Caki2 (cell line): ENCODE results near the gene FER. TPM values are rescaled to one million over a fixed set of nuclear protein-coding genes. Genes with fewer than 3 reads are reported as not detected.

ENCODE experiments used
- DNase-seq: peaks from one replicate; pipeline ENCODE4 v3.0.0-alpha.2; 2015; ENCODE audit warnings: low read depth
- in situ Hi-C: cut with HindIII; loops from 2 replicates; pipeline ENCODE4 v1.10.0; 2016; ENCODE audit warnings: low sequenced_read_pairs, low pct_unique_long_range_greater_than_20kb, mixed read lengths
- total RNA-seq: library from RNA; depleted of rRNA; stranded (reverse); fragments of >200 nt; shearing (Covaris generic); gene quantifications from 2 replicates; pipeline ENCODE4 v1.2.3, GENCODE V29; 2014; ENCODE audit warnings: low replicate concordance

FER gene
- total RNA-seq, 1 experiment from 2014 or later = 5.1 TPM

DNA sequence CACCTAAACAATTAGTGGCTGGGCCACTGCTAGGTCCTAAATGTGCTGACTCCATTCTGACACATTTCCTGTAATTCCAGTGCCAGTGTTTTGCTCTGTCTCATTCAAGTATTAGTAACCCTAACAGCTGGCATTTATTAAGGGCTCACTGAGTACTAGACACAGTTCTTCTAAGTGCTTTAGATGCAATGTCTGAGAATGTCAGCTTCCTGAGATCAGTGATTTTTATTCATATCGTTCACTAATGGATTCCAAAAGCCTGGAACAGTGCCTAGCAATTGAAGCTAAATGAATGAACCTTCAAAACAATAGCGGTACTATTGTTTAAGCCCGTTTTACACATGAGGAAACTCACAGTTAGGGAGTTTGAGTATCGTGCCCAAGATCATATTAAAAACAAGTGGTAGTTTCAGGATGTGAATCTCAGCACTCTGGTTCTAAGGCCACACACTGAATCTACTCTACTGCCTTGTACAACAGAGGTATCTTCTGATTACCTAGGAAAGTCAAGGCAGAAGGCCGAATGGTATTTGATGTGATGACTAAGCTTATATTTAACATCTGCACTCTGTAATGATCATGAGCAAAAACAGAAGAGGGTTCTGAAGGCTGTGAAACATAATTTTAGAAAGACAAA lies 358.1 kb downstream of the FER start:
- no peak for DNase-seq
- in situ Hi-C loops = no loop called here

DNA sequence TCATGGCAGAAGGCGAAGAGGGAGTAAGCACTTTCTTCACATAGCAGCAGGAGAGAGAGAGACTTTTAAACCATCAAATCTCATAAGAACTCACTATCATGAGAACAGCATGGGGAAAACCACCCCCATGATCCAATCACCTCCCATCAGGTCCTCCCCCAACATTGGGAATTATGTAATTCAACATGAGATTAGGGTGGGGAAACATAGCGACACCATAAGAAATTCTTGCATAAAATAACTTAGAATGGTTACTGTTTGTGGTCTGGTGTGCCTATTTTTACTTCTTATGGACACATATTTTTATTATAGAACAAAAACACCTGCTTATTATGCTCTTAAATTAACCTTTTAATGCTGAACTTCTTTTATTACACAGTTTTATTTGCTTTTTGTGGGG lies 364.0 kb downstream of the FER start:
- in situ Hi-C loops = no loop called here
- no peak for DNase-seq

- in situ Hi-C loops = no loop called here
- DNase-seq = no peak
These were observed 365.9 kb downstream of the FER start for GRCh38 chr5:109113608-109114007.

- no peak for DNase-seq
- in situ Hi-C loops = no loop called here
These were observed 373.5 kb downstream of the FER start for GRCh38 chr5:109121225-109121624.

GRCh38 chr5:109125755-109126429 lies 378.2 kb downstream of the FER start:
- in situ Hi-C loops = no loop called here
- DNase-seq = no peak

DNA sequence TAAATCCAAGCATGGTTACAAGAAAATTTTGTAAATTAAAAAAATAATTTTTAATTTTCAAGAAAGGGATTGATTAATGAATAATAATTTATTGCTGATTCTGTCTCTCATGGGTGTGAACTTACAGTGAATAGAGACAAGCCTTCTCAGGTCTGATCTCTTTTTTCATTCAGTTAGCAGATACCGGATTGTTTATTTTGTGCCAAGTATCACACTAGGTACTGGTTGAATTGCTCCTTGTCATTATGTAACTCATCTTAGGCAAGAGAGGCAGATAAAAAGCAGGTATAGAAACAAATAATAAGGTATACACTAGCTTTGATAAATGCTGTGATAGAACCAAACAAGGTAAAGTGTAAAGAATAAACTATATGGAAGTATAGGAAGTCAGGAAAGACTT lies 378.8 kb downstream of the FER start:
- in situ Hi-C loops = no loop called here
- DNase-seq = no peak

GRCh38 chr5:109136906-109137305 lies 389.2 kb downstream of the FER start:
- no peak for DNase-seq
- in situ Hi-C loops = no loop called here

DNA sequence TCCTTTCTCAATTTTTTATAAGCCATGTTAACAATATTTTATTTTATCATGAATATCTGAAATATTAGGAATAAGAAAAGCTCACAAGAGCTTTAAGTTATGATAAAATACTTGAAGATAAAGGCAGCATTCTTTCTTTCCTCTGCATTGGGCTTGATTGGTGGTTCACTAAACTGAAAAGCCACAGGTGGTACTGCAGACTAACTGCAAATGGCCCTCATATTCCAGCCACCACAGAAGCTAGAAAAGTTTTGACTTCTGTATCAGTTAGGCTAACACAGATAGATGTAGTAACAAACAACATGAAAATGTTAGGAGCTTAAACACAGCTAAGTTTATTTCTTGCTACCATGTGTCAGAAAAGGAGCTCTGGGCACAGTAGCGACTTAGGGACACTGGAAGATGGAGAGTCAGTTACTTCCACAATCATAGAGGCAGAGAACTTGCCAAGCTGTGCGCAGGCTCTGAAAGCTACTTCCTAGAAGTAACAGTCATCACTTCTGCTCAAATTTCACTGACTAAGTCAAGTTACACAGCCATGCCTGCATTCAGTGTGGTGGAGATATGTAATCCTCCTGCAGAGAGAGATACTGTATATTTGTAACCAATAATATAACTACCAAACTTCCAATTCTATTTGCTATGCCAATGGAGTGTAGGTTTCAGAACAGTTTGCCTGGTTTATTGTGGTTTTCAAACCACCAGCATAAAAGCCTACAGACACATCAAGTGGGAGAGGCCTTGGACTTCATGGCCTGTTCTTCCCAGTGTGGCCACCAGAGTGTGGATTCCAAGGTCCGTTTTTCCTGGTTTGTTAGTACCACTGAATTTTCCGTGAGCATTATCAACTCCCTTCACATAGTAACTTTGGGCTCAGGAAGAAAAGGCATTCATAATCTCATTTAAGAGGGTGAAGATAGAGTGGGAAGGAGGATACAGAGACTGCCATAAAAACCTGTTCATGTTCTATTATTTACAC lies 393.8 kb downstream of the FER start:
- DNase-seq = no peak

GRCh38 chr5:109143031-109143430 lies 395.3 kb downstream of the FER start:
- in situ Hi-C loops = no loop called here
- DNase-seq = no peak

More for the DNA sequence above, 393.8 kb downstream of the FER start:
- in situ Hi-C loops = no loop called here

GRCh38 chr5:109145139-109145538 lies 397.4 kb downstream of the FER start:
- in situ Hi-C loops = no loop called here
- no peak for DNase-seq

DNA sequence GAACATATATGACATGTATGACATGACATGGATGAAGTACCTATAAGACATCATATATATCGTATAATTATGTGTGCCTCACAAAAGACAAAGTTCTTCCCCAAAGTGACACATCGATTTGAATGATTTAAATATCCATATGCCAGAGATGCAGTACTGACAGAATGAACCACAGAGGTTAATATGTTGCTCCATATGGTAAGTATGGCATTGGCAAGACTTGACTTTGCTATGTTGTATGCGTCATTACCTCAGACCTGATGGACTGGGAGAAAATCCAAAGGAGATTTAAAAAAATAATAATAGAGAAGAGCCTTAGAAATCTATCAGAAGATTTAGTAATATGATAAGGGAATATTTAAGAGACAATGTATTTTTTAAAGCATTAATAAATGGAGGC lies 398.9 kb downstream of the FER start:
- in situ Hi-C loops = no loop called here
- no peak for DNase-seq

DNA sequence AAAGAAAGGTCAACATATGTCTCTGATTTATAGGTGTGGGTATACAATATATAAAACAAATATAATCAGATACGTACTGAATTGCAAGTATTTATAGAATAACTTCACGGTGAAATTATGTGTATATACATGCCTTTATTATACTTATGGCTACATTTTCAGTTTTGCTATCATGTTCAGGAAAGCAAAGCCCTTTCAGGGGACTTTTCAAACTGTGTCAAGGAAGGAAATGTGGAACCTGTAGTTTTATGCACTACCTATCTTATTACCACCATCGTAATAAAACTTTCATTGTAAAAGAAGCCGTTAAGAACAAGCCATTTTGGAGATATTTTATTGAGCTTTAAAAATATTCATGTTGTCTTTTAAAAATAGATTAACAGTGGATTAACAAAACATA lies 404.9 kb downstream of the FER start:
- DNase-seq = no peak
- in situ Hi-C loops = no loop called here

GRCh38 chr5:109155625-109156024 lies 407.9 kb downstream of the FER start:
- DNase-seq = no peak
- in situ Hi-C loops = no loop called here

DNA sequence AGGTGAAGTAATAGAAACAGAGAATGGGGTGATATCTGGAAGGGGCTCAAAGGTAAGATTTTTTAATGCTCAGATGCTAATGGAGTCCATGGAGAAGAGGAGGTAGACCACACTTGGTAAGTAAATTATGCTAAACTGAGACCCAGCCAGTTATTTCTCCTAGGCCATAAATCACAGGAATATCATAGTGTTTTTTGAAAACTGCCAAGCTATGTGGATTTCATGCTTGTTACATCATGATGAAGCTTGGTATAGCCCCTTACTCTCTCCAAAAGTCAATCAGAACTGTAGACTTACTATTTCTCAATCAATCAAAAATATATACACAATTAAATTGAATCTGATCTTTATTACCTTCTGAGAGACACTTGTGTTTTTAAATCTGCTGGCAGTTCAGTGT lies 409.2 kb downstream of the FER start:
- in situ Hi-C loops = no loop called here
- DNase-seq = no peak

DNA sequence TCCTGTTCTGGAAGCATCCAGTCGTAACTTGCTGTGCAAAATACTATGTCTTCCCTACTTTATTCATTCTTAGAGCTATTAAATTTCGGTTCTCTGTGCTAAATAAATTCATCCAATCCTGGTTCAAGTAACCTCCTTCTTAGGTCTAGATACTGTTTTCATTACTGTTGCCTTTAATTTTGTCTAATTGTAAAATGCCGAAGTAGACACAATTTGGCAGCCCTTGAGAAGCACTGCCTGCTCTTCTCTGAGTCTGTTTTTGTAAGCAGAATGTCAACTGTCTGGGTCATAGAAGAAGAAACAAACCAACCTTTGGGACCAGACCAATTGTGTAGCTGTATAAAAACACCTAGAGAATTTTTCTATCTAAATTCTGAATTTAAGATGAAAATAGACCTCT lies 412.8 kb downstream of the FER start:
- in situ Hi-C loops = no loop called here
- no peak for DNase-seq

DNA sequence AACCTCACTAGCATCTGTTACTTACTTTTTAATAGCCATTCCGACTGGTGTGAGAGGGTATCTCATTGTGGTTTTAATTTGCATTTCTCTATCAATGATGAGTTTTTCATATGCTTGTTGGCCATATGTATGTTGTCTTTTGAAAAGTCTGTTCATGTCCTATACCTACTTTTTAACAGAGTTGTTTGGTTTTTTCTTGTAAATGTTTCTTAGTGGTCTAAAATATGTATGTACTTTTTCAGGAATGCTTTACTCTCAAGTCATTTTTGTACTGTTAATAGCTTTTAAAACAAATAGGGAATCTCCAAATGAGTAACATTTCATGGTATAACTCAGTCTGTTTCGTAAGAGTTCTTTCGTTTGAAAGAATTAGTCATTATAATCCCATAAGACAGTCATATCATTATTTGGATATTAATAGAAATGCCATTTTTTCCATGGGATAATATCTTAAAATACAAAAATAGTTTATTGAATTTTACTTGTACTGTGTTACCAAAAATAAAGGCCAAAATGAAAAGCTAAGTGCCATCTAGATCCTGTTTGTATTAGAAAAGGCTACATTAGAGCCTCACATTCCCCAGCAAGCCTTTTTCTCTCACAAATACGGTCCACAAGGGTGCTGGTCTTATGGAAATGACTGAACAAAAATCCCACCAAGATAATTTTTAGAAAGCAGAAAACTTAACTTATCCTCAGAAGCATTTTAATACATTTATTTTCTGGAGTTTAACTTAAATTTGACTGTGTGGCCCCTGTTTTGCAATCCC lies 414.4 kb downstream of the FER start:
- in situ Hi-C loops = no loop called here
- DNase-seq = no peak

DNA sequence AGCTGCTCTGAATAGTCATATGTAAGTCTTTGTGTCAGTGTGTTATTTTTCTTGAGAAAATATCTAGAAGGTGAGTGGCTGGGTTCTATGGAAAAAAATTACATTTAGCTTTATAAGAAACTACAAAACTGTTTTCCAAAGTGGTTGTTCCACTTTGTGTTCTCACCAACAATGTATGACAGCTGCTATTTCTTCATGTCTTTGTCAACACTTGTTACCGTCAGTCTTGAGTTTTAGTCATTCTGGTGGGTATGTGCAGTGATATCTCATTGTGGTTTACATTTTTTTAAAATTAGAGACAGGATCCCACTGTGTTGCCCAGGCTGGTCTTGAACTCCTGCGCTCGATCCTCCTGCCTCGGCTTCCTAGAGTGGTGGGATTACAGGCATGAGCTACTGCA lies 415.6 kb downstream of the FER start:
- in situ Hi-C loops = no loop called here
- DNase-seq = no peak

DNA sequence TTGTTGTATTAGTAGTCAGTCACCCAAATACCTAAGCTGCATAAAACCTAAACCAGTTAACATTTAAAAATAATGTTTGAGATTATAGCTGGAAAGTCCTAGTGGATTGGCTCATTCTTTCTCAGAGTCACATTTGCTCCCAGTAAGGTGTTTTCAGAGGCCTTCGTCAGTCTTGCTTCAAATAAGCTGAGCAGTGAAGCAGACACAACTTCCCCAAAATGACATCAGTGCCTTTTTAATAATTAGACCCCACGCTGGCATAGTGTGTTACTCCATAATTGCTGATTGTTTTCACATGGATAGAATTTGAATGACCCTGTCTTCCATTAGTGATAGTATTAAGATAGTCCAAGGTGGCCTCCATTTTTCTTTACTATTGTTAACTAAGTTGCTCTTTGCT lies 416.3 kb downstream of the FER start:
- no peak for DNase-seq
- in situ Hi-C loops = no loop called here
